Testis (tissue), 2 donors: ENCODE measurements around the gene NPAS3.

ENCODE experiments used
- POLR2A ChIP-seq: fragments of 450-650 bp; IDR thresholded peaks from one replicate; pipeline ENCODE4 v1.6.1; 2017; ENCODE audit warnings: antibody characterized with exemption, mild to moderate bottlenecking, moderate library complexity
- TF ChIP-seq, protein P1 (sequence below), 3 experiments: fragments of 450-650 bp in 2 of 3; fragments of 200-600 bp in 1 of 3; sonication (generic) in 1 of 3; IDR thresholded peaks; one replicate each; pipeline ENCODE4 v1.5.1; 2016 to 2019; ENCODE audit warnings: antibody characterized with exemption in 3 of 3, mild to moderate bottlenecking in 2 of 3, moderate library complexity in 1 of 3

DNA sequence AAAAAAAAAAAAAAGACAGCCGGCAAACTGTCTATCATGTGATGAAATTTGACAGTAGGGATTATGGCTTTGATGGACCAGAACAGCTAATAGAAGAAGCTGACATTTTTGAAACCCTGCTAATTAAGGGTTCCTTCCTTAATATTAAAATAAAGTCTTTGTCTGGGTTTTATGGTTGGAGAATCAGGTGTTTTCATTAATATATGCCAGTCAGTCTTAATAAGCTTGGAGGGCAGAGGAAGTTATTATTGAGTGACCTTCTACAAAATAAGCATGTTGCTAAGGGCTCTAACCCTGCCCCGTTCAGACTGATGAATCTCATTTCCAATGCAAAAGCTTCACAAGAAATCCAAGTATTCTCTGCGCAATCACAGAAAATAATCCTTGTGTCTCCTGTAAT, 722.4 kb downstream of the NPAS3 start:
- TF ChIP-seq POLR2A = no peak
- TF ChIP-seq, protein P1, sequence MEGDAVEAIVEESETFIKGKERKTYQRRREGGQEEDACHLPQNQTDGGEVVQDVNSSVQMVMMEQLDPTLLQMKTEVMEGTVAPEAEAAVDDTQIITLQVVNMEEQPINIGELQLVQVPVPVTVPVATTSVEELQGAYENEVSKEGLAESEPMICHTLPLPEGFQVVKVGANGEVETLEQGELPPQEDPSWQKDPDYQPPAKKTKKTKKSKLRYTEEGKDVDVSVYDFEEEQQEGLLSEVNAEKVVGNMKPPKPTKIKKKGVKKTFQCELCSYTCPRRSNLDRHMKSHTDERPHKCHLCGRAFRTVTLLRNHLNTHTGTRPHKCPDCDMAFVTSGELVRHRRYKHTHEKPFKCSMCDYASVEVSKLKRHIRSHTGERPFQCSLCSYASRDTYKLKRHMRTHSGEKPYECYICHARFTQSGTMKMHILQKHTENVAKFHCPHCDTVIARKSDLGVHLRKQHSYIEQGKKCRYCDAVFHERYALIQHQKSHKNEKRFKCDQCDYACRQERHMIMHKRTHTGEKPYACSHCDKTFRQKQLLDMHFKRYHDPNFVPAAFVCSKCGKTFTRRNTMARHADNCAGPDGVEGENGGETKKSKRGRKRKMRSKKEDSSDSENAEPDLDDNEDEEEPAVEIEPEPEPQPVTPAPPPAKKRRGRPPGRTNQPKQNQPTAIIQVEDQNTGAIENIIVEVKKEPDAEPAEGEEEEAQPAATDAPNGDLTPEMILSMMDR (IDR thresholded peaks at IDR 0.05) = no peak
